UCSD-AML1 (cell line): ENCODE results near the gene ARID1B.

Experiments used
- DNase-seq: peaks from one replicate; lab custom pipeline; 2025; ENCODE audit not compliant: unreplicated experiment; lab: John Stamatoyannopoulos, UW

The ARID1B gene

GRCh38 chr6:157091243-157091642 is 314.1 kb downstream of the ARID1B start:
- DNase-seq = no peak

GRCh38 chr6:157091856-157092460 is 314.8 kb downstream of the ARID1B start:
- no peak for DNase-seq

GRCh38 chr6:157092736-157093135 is 315.6 kb downstream of the ARID1B start:
- DNase-seq = no peak

GRCh38 chr6:157093536-157093935 is 316.4 kb downstream of the ARID1B start:
- no peak for DNase-seq

- DNase-seq = no peak
Measured at GRCh38 chr6:157094038-157094437, 316.9 kb downstream of the ARID1B start.

- DNase-seq = no peak
Measured at GRCh38 chr6:157095084-157095483, 317.9 kb downstream of the ARID1B start.

- DNase-seq = no peak
Measured at GRCh38 chr6:157095569-157095968, 318.4 kb downstream of the ARID1B start.

- no peak for DNase-seq
Measured at GRCh38 chr6:157096105-157096504, 318.9 kb downstream of the ARID1B start.

GRCh38 chr6:157096522-157096921 is 319.3 kb downstream of the ARID1B start:
- DNase-seq = no peak

GRCh38 chr6:157097255-157097955 is 320.2 kb downstream of the ARID1B start:
- DNase-seq = no peak

- no peak for DNase-seq
Measured at GRCh38 chr6:157098999-157099398, 321.8 kb downstream of the ARID1B start.

- DNase-seq = no peak
Measured at GRCh38 chr6:157099912-157100593, 322.9 kb downstream of the ARID1B start.

GRCh38 chr6:157101166-157101565 is 324.0 kb downstream of the ARID1B start:
- DNase-seq = no peak

- no peak for DNase-seq
Measured at GRCh38 chr6:157104803-157105202, 327.6 kb downstream of the ARID1B start.

- no peak for DNase-seq
Measured at GRCh38 chr6:157106487-157106886, 329.3 kb downstream of the ARID1B start.

- DNase-seq = no peak
Measured at GRCh38 chr6:157107571-157107914, 330.4 kb downstream of the ARID1B start.

GRCh38 chr6:157107915-157108651 is 330.9 kb downstream of the ARID1B start:
- no peak for DNase-seq

GRCh38 chr6:157108923-157109322 is 331.7 kb downstream of the ARID1B start:
- no peak for DNase-seq

GRCh38 chr6:157110607-157111006 is 333.4 kb downstream of the ARID1B start:
- no peak for DNase-seq

- DNase-seq = no peak
Measured at GRCh38 chr6:157113389-157113788, 336.2 kb downstream of the ARID1B start.

- DNase-seq = no peak
Measured at GRCh38 chr6:157116426-157116825, 339.2 kb downstream of the ARID1B start.
